Measurements from ENCODE around the gene MPRIP.
A peak's percentile ranks its signal among the peaks of the same experiment; 100 is the strongest.
"Not testable (repeated sequence)": the region's sequence is repeated elsewhere in the genome, so short reads cannot be mapped to it uniquely, and the experiment has no call there.

MPRIP gene

GRCh38 chr17:17172990-17173389 lies 130.7 kb downstream of the MPRIP start:
- Mint-ChIP-seq H3K4me1 (ENCODE audit: low read depth) (peaks cover 37% of the 10 kb centered on the region), H3K36me3 (ENCODE audit: low read depth) (peaks cover 47% of the 10 kb centered on the region), H3K4me3 (no peak overlapping the region), H3K27ac (peak overlapping the region; percentile 81), H3K27me3 (ENCODE audit: low read depth) (no peaks in the 10 kb centered on the region), H3K9me3 (no peaks in the 10 kb centered on the region)
- DNase-seq (ENCODE audit: low spot score) = no peak

DNA sequence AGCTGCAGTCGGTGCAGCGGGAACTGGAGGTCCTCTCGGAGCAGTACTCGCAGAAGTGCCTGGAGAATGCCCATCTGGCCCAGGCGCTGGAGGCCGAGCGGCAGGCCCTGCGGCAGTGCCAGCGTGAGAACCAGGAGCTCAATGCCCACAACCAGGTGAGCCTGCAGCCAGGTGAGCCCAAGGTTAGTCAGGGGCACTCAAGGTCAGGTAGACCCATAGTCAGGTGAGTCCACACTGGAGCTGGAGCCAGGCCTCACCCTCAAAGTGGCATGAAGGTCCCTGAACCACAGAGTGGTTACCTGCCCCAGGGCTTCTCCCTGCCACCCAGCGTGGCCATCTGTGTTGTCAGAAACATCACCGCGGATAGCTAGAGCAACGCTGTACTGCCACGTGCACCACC lies 131.7 kb downstream of the MPRIP start:
- Mint-ChIP-seq H3K4me3 (no peak overlapping the region), H3K9me3 (no peaks in the 10 kb centered on the region)

DNA sequence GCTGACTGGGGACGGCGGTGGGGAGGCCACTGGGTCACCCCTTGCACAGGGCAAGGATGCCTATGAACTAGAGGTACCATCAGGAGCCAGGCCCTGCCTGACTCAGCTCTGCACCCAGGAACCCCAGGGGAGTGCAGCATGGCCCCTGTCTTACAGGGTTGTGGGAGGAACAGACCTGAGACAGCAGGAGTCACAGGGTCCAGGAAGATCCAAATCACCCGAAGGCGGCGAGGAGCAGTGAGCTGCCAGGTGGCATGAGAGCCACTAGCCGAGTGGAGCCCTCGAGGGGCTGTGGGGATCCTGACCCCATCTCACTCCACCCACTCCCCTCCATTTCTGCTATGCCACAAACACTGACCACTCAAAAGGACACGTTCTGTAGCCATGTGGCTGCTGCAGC lies 133.1 kb downstream of the MPRIP start:
- H3K27ac Mint-ChIP-seq = peak overlapping the region; percentile 76
- peaks cover 63% of the 10 kb centered on the region for H3K36me3 Mint-ChIP-seq (ENCODE audit: low read depth)
- no peaks in the 10 kb centered on the region for H3K9me3 Mint-ChIP-seq
- H3K27me3 Mint-ChIP-seq (ENCODE audit: low read depth) = no peaks in the 10 kb centered on the region
- H3K4me3 Mint-ChIP-seq = peak overlapping the region; percentile 29
- peaks cover 49% of the 10 kb centered on the region for H3K4me1 Mint-ChIP-seq (ENCODE audit: low read depth)
- no peak for DNase-seq (ENCODE audit: low spot score)

More for the DNA sequence above, 131.7 kb downstream of the MPRIP start:
- H3K27me3 Mint-ChIP-seq (ENCODE audit: low read depth) = no peaks in the 10 kb centered on the region
- H3K36me3 Mint-ChIP-seq (ENCODE audit: low read depth) = peaks cover 52% of the 10 kb centered on the region
- H3K27ac Mint-ChIP-seq = no peak overlapping the region
- no peak for DNase-seq (ENCODE audit: low spot score)
- peaks cover 37% of the 10 kb centered on the region for H3K4me1 Mint-ChIP-seq (ENCODE audit: low read depth)

DNA sequence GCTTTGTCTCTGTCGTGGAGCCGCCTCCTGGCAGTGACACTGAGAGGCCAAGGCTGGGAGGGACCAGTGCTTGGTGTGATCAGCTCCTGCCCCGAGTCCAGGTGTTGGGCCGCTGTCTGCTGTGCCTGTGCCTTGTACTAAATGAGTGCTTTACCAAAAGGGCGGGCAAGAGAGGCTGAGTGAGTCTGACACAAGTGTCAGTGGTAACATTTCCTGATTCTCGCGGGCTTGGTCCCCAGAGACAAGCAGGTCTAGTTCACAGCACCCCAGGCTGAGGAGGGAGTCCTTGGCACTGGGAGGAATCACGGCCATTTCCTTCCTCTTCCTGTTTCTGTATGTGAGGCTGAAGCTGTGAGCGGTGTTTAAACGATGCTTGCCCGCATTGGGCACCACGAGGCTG lies 133.7 kb downstream of the MPRIP start:
- peaks cover 69% of the 10 kb centered on the region for H3K36me3 Mint-ChIP-seq (ENCODE audit: low read depth)
- peak overlapping the region; percentile 66 for H3K4me3 Mint-ChIP-seq
- H3K9me3 Mint-ChIP-seq = no peaks in the 10 kb centered on the region
- H3K27ac Mint-ChIP-seq = peak overlapping the region; percentile 76
- no peak for DNase-seq (ENCODE audit: low spot score)
- peaks cover 54% of the 10 kb centered on the region for H3K4me1 Mint-ChIP-seq (ENCODE audit: low read depth)
- no peaks in the 10 kb centered on the region for H3K27me3 Mint-ChIP-seq (ENCODE audit: low read depth)

DNA sequence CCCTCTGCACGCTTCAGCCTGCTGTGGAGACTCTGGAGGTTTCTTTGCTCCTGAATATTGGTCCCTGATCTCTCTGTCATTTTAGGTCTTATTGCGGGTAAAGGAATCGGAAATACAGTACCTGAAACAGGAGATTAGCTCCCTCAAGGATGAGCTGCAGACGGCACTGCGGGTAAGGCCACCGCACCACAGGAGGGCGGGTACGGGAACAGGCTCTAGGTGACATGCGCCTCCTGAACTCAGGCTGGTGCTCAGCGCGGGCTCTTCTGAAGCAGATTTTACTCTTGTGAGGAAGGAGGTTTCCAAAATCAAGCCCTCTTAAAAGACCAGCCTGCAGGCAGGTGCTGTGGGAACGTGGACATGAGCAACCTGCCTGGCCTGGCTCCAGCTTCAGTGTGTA lies 134.1 kb downstream of the MPRIP start:
- no peaks in the 10 kb centered on the region for H3K9me3 Mint-ChIP-seq
- peaks cover 70% of the 10 kb centered on the region for H3K36me3 Mint-ChIP-seq (ENCODE audit: low read depth)
- no peak for DNase-seq (ENCODE audit: low spot score)

GRCh38 chr17:17177176-17177575 lies 134.9 kb downstream of the MPRIP start:
- Mint-ChIP-seq H3K36me3 (ENCODE audit: low read depth) (peaks cover 73% of the 10 kb centered on the region), H3K9me3 (no peaks in the 10 kb centered on the region), H3K4me1 (ENCODE audit: low read depth) (peaks cover 62% of the 10 kb centered on the region), H3K27me3 (ENCODE audit: low read depth) (no peaks in the 10 kb centered on the region), H3K27ac (peak overlapping the region; percentile 76), H3K4me3 (peak overlapping the region; percentile 44)
- DNase-seq (ENCODE audit: low spot score) = no peak

More for the DNA sequence above, 134.1 kb downstream of the MPRIP start:
- Mint-ChIP-seq H3K27ac (peak overlapping the region; percentile 76), H3K27me3 (ENCODE audit: low read depth) (no peaks in the 10 kb centered on the region), H3K4me1 (ENCODE audit: low read depth) (peaks cover 54% of the 10 kb centered on the region), H3K4me3 (peak overlapping the region; percentile 66)

- Mint-ChIP-seq H3K4me1 (ENCODE audit: low read depth) (peaks cover 68% of the 10 kb centered on the region), H3K36me3 (ENCODE audit: low read depth) (peaks cover 71% of the 10 kb centered on the region), H3K9me3 (no peaks in the 10 kb centered on the region), H3K4me3 (peak overlapping the region; percentile 87), H3K27ac (peak overlapping the region; percentile 96), H3K27me3 (ENCODE audit: low read depth) (no peaks in the 10 kb centered on the region)
- peak; percentile 41 for DNase-seq (ENCODE audit: low spot score)
Observed at GRCh38 chr17:17179371-17179827, 137.1 kb downstream of the MPRIP start.

DNA sequence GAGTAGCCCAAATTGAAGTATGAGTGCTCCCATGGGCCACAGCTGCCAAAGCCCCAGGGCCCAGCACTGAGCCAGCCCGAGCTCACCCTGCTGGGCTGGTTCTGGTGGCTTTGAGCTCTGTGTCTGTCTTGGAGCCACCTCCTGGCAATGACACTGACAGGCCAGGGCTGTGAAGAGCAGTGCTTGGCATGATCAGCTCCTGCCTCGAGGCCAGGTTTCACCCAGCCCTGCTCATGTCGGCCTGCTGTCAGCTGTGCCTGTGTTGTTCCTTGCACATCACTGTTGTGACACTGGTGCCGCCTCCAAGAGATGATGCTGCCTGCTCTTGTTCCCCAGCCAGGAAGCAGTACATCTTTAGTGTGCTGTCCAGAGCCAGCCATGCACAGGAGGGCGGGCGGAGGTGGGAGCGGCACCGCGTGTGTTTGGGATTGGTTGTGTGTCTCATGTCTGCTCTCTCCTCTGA lies 137.9 kb downstream of the MPRIP start:
- H3K36me3 Mint-ChIP-seq (ENCODE audit: low read depth) = peaks cover 74% of the 10 kb centered on the region

DNA sequence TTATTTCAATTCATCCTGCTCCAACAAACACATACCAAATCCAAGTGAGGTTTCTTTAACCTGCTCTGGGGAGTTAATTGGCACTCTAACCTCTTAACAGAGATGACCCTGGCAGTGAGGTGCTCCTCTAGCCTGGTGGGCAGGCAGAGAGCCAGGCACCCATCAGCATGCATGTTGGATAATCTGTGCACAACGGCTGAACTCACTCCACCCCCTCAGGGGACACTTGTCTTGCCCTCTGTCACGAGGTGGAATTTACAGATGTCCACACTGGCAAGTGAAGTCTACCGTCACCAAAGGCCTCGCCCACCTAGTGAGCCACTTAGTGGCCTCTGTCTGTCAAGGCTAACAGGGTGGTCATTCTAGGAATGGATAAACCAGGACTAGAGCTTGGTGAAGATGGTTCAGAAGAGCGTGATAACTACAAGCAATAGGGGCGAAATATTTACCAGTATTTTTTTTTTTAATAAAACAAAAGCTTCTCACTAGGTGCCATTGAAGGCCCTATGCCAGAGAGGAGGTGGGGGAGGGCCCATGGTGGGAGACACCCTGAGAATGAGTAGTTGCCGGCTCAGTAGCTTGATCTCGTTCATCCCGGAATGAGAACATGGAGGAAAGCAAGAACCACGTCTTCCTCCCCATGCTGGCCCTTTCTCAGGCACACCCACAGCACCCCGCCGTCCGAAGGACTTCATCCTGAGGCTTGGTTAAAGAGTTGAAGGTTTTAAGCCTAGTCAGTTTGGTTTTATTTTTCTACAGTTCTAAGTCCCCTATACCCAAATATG lies 138.7 kb downstream of the MPRIP start:
- no peaks in the 10 kb centered on the region for H3K9me3 Mint-ChIP-seq
- no peaks in the 10 kb centered on the region for H3K27me3 Mint-ChIP-seq (ENCODE audit: low read depth)
- peak overlapping the region; percentile 87 for H3K4me3 Mint-ChIP-seq
- H3K27ac Mint-ChIP-seq = peak overlapping the region; percentile 97
- DNase-seq (ENCODE audit: low spot score) = no peak
- peaks cover 82% of the 10 kb centered on the region for H3K4me1 Mint-ChIP-seq (ENCODE audit: low read depth)
- peaks cover 79% of the 10 kb centered on the region for H3K36me3 Mint-ChIP-seq (ENCODE audit: low read depth)

More for the DNA sequence above, 137.9 kb downstream of the MPRIP start:
- no peaks in the 10 kb centered on the region for H3K9me3 Mint-ChIP-seq
- peak; percentile 16 for DNase-seq (ENCODE audit: low spot score)
- no peaks in the 10 kb centered on the region for H3K27me3 Mint-ChIP-seq (ENCODE audit: low read depth)
- H3K27ac Mint-ChIP-seq = peak overlapping the region; percentile 96
- H3K4me3 Mint-ChIP-seq = peak overlapping the region; percentile 87
- H3K4me1 Mint-ChIP-seq (ENCODE audit: low read depth) = peaks cover 76% of the 10 kb centered on the region

DNA sequence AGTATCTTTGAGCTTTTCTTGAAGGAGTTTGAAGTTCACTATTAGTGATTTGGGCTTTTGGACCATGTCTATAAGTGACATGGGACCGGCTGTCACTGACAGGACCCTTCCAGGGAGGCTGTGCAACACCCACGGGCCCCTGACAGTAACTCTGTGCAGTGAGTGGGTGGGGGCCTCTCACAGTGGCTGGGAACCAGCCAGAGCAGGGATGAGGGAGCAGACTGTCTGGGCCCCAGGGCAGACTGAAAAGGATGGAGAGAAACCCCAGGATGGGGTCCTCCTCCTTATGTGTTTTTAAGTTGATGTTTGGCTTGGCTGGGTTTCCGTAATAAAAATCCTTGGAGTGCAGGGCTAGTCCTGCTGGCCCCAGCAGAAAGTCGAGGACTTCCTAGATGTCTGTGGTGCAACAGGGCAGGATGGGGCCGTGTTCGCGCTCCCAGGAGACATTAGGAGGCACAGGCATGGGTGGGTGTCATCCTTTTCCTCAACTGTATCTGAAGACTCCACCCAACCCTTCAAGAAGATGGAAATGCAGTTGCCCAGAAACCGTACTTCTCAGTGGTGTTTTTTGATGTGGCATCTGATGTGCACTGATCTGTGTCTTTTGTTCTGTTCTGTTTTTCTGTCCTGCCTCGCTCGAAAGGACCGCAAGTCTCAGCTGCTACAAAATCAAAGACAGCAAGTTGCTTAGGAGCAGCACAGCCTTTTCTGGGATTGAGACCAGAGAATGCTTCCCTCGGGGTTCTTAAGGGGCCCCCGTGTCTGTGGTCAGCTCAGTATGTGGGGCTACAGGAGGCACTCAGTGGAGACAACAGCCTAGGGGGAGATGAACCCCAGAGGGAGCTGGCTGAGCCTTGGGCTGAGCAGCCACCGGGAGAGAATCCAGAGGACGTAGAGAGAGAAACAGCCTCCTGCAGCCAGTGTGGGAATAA lies 139.7 kb downstream of the MPRIP start:
- peak; percentile 27 for DNase-seq (ENCODE audit: low spot score)
- Mint-ChIP-seq H3K27me3 (ENCODE audit: low read depth) (no peaks in the 10 kb centered on the region), H3K4me1 (ENCODE audit: low read depth) (peaks cover 82% of the 10 kb centered on the region), H3K36me3 (ENCODE audit: low read depth) (peaks cover 78% of the 10 kb centered on the region), H3K9me3 (no peaks in the 10 kb centered on the region), H3K4me3 (peak overlapping the region; percentile 87), H3K27ac (peak overlapping the region; percentile 97)

GRCh38 chr17:17182598-17183136 lies 140.4 kb downstream of the MPRIP start:
- no peak for DNase-seq (ENCODE audit: low spot score)
- H3K4me1 Mint-ChIP-seq (ENCODE audit: low read depth) = peaks cover 79% of the 10 kb centered on the region
- H3K4me3 Mint-ChIP-seq = peak overlapping the region; percentile 87

DNA sequence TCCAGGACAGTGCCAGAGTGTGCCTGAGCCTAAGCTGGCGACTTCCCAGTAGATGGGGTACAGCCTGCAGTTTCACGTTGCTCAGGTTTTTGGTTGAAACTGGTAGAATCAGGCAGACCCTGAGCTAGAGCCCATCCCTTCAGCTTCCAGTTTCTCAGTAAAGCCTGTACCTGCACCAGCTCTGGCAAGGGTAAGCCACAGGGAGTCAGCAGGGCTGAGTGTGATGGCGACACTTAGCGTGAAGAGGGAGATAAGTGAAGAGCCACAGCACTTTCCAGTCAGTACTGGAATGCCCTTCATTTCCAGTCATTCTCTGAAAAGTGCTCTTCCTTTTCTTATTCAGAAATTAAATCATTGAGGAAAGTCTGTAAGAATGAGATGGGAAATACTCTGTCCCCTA lies 141.5 kb downstream of the MPRIP start:
- Mint-ChIP-seq H3K9me3 (no peaks in the 10 kb centered on the region), H3K4me3 (peak overlapping the region; percentile 75), H3K36me3 (ENCODE audit: low read depth) (peaks cover 73% of the 10 kb centered on the region), H3K4me1 (ENCODE audit: low read depth) (peaks cover 76% of the 10 kb centered on the region), H3K27me3 (ENCODE audit: low read depth) (no peaks in the 10 kb centered on the region), H3K27ac (peak overlapping the region; percentile 90)
- peak; percentile 27 for DNase-seq (ENCODE audit: low spot score)

More at GRCh38 chr17:17182598-17183136, 140.4 kb downstream of the MPRIP start:
- H3K9me3 Mint-ChIP-seq = no peaks in the 10 kb centered on the region
- H3K36me3 Mint-ChIP-seq (ENCODE audit: low read depth) = peaks cover 78% of the 10 kb centered on the region
- H3K27me3 Mint-ChIP-seq (ENCODE audit: low read depth) = no peaks in the 10 kb centered on the region
- H3K27ac Mint-ChIP-seq = peak overlapping the region; percentile 97

DNA sequence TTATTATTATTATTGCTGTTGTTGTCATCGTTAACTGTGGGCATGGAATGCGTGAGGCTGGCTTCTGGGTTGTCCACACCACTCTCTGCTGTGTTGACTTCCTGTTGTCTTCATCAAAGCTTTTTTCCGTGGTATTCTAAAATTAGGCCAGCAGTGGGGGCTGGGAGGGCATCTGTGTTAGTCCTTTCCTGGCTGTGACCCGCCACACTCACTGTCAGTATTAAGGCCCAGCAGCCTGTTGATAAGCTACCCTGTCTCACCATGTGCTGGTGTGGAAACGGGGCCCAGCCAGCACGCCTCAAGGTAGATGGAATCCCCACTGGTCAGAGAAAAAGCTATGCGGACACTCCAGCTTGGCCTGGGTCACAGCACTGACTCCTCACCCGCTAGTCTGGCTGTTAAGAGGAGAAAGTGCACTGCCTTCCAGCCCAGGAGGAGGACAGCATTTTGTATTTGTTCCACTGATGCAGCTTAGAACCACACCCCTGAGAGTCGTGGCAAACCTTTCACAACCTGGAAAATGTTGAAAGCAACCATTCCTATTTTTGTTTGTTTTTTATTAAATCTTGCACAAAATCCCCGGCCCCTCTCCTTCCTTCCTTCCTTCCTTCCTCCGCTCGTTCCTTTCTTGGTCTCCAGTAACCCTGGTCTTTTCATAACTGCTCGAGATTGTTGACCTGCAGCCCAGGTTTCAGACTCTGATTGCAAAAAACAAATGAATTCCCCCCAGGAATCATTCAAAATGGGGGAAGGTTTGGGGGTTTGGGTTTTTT lies 142.9 kb downstream of the MPRIP start:
- Mint-ChIP-seq H3K4me1 (ENCODE audit: low read depth) (peaks cover 65% of the 10 kb centered on the region), H3K4me3 (peak overlapping the region; percentile 75), H3K27ac (peak overlapping the region; percentile 90), H3K36me3 (ENCODE audit: low read depth) (peaks cover 64% of the 10 kb centered on the region)
- not testable (repeated sequence) for H3K9me3 Mint-ChIP-seq; H3K27me3 Mint-ChIP-seq (ENCODE audit: low read depth); DNase-seq (ENCODE audit: low spot score)

Measured in T-helper 2 cell treated with Interferon-gamma antibody and Interleukin-4, amounts not matched to agents 5 μg/mL and 100 μg/mL, for 36 hours (primary cell).